HG03342 (cell line): ENCODE data around the gene POMC.
"Not testable (repeated sequence)": the region's sequence is repeated elsewhere in the genome, so short reads cannot be mapped to it uniquely, and the experiment has no call there.

ENCODE experiments used
- ATAC-seq: cut with Tn5 transposase; IDR thresholded peaks from one replicate; pipeline ENCODE4 v1.9.1; 2021; ENCODE audit warnings: mild to moderate bottlenecking, moderate library complexity; ENCODE audit not compliant: unreplicated experiment

Gene POMC

GRCh38 chr2:25168256-25169072 is at the start of gene POMC:
Gene POMC, minus strand, starts transcription at chr2:25168580. Its CDS starts 3,808 bp downstream, at chr2:25164772.
- ATAC-seq = no peak

DNA sequence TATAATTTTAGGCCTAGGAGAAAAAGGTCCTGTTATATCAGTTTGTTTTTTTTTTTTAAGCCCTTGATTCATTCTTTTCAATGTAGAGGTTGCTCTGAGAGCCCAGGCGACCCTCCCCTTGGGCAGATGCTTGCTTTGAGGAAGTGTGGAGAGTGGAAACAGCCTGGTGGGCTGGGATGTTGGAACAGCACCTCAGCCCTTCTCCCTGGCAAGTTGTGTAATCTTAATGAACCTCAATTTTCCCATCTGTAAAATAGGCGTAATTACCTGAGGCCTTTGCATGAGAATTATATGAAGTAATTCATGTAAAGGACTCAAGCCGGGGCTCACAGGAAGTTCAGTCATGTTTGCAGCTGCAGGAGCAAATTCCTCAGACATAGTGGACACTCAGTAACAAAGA is 49.7 kb upstream of the POMC start:
- ATAC-seq = no peak

- peak; percentile 67 for ATAC-seq
Observed at GRCh38 chr2:25215948-25216679, 47.7 kb upstream of the POMC start.

- no peak for ATAC-seq
Observed at GRCh38 chr2:25215232-25215631, 46.9 kb upstream of the POMC start.

GRCh38 chr2:25213229-25213628 is 44.8 kb upstream of the POMC start:
- no peak for ATAC-seq

GRCh38 chr2:25210923-25211322 is 42.5 kb upstream of the POMC start:
- not testable (repeated sequence) for ATAC-seq

- ATAC-seq = no peak
Observed at GRCh38 chr2:25207078-25207545, 38.7 kb upstream of the POMC start.

- ATAC-seq = peak; percentile 55
Observed at GRCh38 chr2:25204190-25204838, 35.9 kb upstream of the POMC start.

GRCh38 chr2:25202275-25202674 is 33.9 kb upstream of the POMC start:
- no peak for ATAC-seq

DNA sequence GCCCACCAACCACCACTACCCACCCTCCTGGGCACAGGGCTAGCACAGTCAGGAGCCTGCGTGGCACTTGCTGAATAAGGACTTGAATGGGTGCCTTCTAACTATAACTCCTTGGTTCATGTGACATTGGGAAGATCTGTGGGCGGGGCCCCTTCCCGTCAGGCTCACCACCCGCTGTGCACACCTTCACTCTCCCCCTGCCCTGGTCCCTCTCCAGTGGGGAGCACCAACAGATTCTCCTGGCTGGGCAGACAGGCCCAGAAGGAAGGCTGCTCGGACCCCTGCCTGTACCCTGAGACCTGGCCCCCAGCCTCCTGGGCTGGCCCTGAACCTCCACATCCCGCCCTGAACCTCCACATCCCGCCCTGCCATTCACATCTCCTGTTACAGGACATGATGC is 33.4 kb upstream of the POMC start:
- ATAC-seq = no peak

DNA sequence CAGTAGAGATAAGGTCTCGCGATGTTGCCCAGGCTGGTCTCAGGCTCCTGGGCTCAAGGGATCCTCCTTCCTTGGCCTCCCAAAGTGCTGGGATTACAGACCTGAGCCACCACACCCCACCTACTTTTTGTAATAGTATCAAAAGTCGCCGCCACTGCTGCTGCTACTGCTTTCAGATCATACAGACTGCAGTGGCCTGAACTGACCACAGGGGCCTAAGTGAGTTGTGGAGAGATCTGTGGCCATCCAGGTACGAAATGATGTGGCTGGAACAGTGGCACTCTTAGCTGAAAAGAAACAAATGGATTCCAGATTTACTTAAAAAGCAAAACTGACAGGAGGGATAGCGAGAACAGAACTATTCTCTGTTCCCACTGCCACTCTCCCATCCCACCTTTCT is 32.9 kb upstream of the POMC start:
- no peak for ATAC-seq

- ATAC-seq = no peak
Observed at GRCh38 chr2:25198576-25198975, 30.2 kb upstream of the POMC start.

DNA sequence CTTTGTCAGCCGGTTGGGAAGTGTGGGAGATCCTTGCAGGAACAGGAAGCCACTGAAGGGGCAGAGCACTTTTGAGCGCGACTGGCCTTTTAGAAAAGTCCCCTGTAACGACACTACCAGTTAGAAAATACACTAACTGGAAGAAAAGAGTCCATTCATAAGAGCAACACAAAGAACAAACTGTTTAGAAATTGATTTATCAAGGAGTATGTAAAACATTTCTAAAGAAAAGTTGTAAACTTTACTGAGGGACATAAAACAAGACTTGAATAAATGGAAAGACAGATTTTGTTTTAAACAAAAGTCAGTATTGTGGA is 29.8 kb upstream of the POMC start:
- ATAC-seq = no peak

GRCh38 chr2:25197336-25198208 is 29.2 kb upstream of the POMC start:
- ATAC-seq = no peak

- ATAC-seq = no peak
Observed at GRCh38 chr2:25194576-25195122, 26.3 kb upstream of the POMC start.

GRCh38 chr2:25190536-25190935 is 22.2 kb upstream of the POMC start:
- ATAC-seq = no peak

DNA sequence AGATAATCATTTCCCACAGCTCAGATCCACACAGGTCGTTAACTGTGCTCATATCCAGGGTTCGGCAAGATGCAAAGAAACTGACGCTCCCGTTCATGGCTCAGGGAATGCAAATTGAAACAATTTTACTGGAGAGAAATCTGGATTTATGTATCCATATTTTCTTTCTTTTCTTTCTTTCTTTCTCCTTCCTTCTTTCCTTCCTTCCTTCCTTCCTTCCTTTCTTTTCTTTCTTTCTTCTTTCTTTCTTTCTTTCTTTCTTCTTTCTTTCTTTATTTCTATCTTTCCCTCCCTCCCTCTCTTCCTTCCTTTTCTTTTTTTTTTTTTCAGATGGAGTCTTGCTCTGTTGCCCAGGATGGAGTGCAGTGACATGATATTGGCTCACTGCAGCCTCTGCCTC is 20.0 kb upstream of the POMC start:
- ATAC-seq = no peak

DNA sequence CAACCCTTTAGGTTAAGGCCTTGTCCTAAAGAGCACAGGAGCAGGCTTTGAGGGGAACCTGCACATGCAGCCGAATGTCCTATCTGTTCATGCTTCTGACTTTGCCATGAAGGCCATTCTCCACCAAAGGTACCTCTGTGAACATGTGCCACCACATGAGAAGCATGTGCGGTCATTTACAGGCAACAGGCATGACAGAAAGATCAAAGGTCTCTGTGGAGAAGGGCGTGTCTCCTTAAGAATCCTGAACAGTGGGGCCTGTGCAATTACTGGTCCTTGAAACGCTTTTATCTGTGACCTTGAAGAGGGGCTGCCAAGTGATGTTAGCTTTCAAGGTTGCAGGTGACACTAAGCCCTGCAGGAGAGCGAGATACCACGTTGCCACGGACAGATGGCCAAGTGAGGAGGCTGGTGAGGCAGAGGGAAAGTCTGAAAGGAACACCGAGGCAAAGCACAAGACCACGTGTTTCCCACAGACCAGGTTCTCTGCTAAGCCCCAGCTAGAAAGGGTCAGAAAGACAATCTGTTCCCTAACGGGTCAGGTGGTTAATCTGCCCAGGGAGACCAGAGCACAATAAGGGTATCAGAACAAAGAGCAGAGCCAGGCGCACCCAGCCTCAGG is 19.5 kb upstream of the POMC start:
- ATAC-seq = no peak

DNA sequence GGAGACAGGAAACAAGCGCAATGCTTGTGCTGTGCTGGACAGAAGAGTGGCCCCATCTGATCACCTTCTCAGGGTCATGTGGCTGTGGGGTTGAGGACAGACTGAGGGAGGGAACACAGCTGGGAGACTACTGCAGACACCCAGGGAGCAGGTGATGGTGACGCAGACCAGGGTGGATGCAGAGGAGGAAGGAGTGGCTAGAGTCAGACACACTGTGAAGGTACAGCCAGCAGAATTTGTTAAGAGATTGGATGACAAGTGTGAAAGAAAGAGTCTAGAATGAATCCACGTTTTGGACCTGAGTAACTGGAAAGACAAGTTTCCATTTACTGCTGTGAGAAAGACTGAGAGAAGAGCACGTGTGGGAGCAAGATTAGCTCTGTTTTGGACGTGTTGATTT is 15.9 kb upstream of the POMC start:
- ATAC-seq = no peak

- no peak for ATAC-seq
Observed at GRCh38 chr2:25178976-25179375, 10.6 kb upstream of the POMC start.
